DND-41 (cell line): Measurements from ENCODE around the gene TEN1.

ENCODE experiments used
- EZH2 ChIP-seq: IDR thresholded peaks from 3 replicates; pipeline ENCODE4 v1.6.1; 2012; ENCODE audit warnings: borderline replicate concordance, low read depth, mild to moderate bottlenecking, moderate library complexity, low read length, inconsistent platforms; ENCODE audit not compliant: severe bottlenecking
- TF ChIP-seq, protein P1 (sequence below): IDR thresholded peaks from 2 replicates; pipeline ENCODE4 v1.5.1; 2012; ENCODE audit warnings: borderline replicate concordance, low read length, moderate library complexity, mild to moderate bottlenecking; ENCODE audit not compliant: poor library complexity, severe bottlenecking; ENCODE audit errors: extremely low read depth

DNA sequence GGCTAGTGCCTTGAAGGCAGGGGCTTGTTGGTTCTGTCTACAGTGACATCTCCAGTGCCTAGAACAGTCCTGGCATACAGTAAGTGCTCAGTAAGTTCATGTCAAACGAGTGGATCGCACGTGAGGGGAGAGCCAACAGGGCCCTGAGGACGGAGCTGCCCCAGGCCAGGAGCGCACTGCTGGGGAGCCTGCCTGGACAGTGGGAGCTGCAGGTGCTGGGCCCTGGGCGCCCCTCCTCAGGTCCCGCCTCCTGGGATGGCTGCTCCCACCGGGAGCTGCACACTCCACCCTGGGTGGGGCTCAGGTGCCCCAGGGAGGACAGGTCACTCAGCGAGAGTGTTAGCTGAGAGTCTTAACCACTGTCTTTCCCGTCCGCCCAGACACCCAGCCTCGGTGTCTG is 46.3 kb downstream of the TEN1 start:
- TF ChIP-seq, protein P1, sequence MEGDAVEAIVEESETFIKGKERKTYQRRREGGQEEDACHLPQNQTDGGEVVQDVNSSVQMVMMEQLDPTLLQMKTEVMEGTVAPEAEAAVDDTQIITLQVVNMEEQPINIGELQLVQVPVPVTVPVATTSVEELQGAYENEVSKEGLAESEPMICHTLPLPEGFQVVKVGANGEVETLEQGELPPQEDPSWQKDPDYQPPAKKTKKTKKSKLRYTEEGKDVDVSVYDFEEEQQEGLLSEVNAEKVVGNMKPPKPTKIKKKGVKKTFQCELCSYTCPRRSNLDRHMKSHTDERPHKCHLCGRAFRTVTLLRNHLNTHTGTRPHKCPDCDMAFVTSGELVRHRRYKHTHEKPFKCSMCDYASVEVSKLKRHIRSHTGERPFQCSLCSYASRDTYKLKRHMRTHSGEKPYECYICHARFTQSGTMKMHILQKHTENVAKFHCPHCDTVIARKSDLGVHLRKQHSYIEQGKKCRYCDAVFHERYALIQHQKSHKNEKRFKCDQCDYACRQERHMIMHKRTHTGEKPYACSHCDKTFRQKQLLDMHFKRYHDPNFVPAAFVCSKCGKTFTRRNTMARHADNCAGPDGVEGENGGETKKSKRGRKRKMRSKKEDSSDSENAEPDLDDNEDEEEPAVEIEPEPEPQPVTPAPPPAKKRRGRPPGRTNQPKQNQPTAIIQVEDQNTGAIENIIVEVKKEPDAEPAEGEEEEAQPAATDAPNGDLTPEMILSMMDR = no peak
- no peak for TF ChIP-seq EZH2
